ENCODE data around the gene DMTF1.

DMTF1 gene

GRCh38 chr7:87192784-87193487 lies 40.7 kb downstream of the DMTF1 start:
- peaks cover 100% of the 10 kb centered on the region for H3K36me3 ChIP-seq (ENCODE audit: insufficient read depth, low read length)
- H3K79me2 ChIP-seq (ENCODE audit: insufficient read depth, low read length) = peaks cover 13% of the 10 kb centered on the region
- no peaks in the 10 kb centered on the region for H3K27me3 ChIP-seq (ENCODE audit: insufficient read depth, low read length, poor library complexity)
- H3K9ac ChIP-seq (ENCODE audit: low read depth, low read length) = no peak overlapping the region
- H3K9me3 ChIP-seq (ENCODE audit: insufficient read depth, low read length, severe bottlenecking) = no peaks in the 10 kb centered on the region
- DNase-seq = no peak
- no peak overlapping the region for H3K27ac ChIP-seq (ENCODE audit: low read length)
- ATAC-seq (ENCODE audit: insufficient read depth, low read depth) = no peak
- H2AFZ ChIP-seq (ENCODE audit: low read depth, low read length) = no peak overlapping the region
- no peaks in the 10 kb centered on the region for H3K4me1 ChIP-seq (ENCODE audit: insufficient read depth, low read length)
- no peak overlapping the region for H3K4me3 ChIP-seq (ENCODE audit: low read depth in 1 of 2, low read length in 2 of 2)
- TF ChIP-seq CTCF (IDR thresholded peaks at IDR 0.05; ENCODE audit: borderline replicate concordance, extremely low read depth, low read length, poor library complexity, severe bottlenecking) (no peak), EZH2 (IDR thresholded peaks at IDR 0.05; ENCODE audit: borderline replicate concordance, low read depth, low read length, severe bottlenecking) (no peak)
- no peak overlapping the region for H3K4me2 ChIP-seq (ENCODE audit: insufficient read depth, low read length)
- no peaks in the 10 kb centered on the region for H4K20me1 ChIP-seq (ENCODE audit: insufficient read depth, low read length)

- H4K20me1 ChIP-seq (ENCODE audit: insufficient read depth, low read length) = no peaks in the 10 kb centered on the region
Observed at GRCh38 chr7:87193912-87194311, 41.7 kb downstream of the DMTF1 start.

GRCh38 chr7:87199241-87199640 lies 47.0 kb downstream of the DMTF1 start:
- Histone ChIP-seq H4K20me1 (ENCODE audit: insufficient read depth, low read length) (no peaks in the 10 kb centered on the region), H3K4me2 (ENCODE audit: insufficient read depth, low read length) (no peak overlapping the region), H3K4me1 (ENCODE audit: insufficient read depth, low read length) (no peaks in the 10 kb centered on the region), H3K36me3 (ENCODE audit: insufficient read depth, low read length) (peaks cover 80% of the 10 kb centered on the region), H3K9ac (ENCODE audit: low read depth, low read length) (no peak overlapping the region), H3K79me2 (ENCODE audit: insufficient read depth, low read length) (peaks cover 37% of the 10 kb centered on the region), H3K9me3 (ENCODE audit: insufficient read depth, low read length, severe bottlenecking) (peaks cover 3% of the 10 kb centered on the region), H3K27ac (ENCODE audit: low read length) (no peak overlapping the region), H2AFZ (ENCODE audit: low read depth, low read length) (no peak overlapping the region), H3K4me3 (ENCODE audit: low read depth in 1 of 2, low read length in 2 of 2) (no peak overlapping the region), H3K27me3 (ENCODE audit: insufficient read depth, low read length, poor library complexity) (no peaks in the 10 kb centered on the region)
- ATAC-seq (ENCODE audit: insufficient read depth, low read depth) (no peak), DNase-seq (no peak)
- TF ChIP-seq CTCF (IDR thresholded peaks at IDR 0.05; ENCODE audit: borderline replicate concordance, extremely low read depth, low read length, poor library complexity, severe bottlenecking) (no peak), EZH2 (IDR thresholded peaks at IDR 0.05; ENCODE audit: borderline replicate concordance, low read depth, low read length, severe bottlenecking) (no peak)

More at GRCh38 chr7:87193912-87194311, 41.7 kb downstream of the DMTF1 start:
- no peaks in the 10 kb centered on the region for H3K27me3 ChIP-seq (ENCODE audit: insufficient read depth, low read length, poor library complexity)
- H3K36me3 ChIP-seq (ENCODE audit: insufficient read depth, low read length) = peaks cover 100% of the 10 kb centered on the region
- H3K4me1 ChIP-seq (ENCODE audit: insufficient read depth, low read length) = no peaks in the 10 kb centered on the region
- no peak overlapping the region for H2AFZ ChIP-seq (ENCODE audit: low read depth, low read length)
- H3K27ac ChIP-seq (ENCODE audit: low read length) = no peak overlapping the region
- no peak for DNase-seq
- no peak overlapping the region for H3K4me3 ChIP-seq (ENCODE audit: low read depth in 1 of 2, low read length in 2 of 2)
- H3K9me3 ChIP-seq (ENCODE audit: insufficient read depth, low read length, severe bottlenecking) = no peaks in the 10 kb centered on the region
- H3K79me2 ChIP-seq (ENCODE audit: insufficient read depth, low read length) = peaks cover 16% of the 10 kb centered on the region
- ATAC-seq (ENCODE audit: insufficient read depth, low read depth) = no peak
- H3K4me2 ChIP-seq (ENCODE audit: insufficient read depth, low read length) = no peak overlapping the region
- H3K9ac ChIP-seq (ENCODE audit: low read depth, low read length) = no peak overlapping the region
- no peak for TF ChIP-seq CTCF (IDR thresholded peaks at IDR 0.05; ENCODE audit: borderline replicate concordance, extremely low read depth, low read length, poor library complexity, severe bottlenecking)

Data from DND-41 (cell line).